Endodermal cell (in vitro differentiated cells): ENCODE measurements around the gene CCP110. TPM values are rescaled to one million over a fixed set of nuclear protein-coding genes. Genes with fewer than 3 reads are reported as not detected.

Experiments used
- DNase-seq: peaks from one replicate; pipeline ENCODE4 v3.0.0-alpha.2; 2017
- H3K27ac ChIP-seq: 2 replicates; pipeline ENCODE4 v1.5.1; 2013; ENCODE audit warnings: mild to moderate bottlenecking, low read depth, low read length, moderate library complexity
- H3K27me3 ChIP-seq: 2 replicates; pipeline ENCODE4 v1.6.1; 2013; ENCODE audit warnings: mild to moderate bottlenecking, low read length, moderate library complexity; ENCODE audit not compliant: insufficient read depth, control insufficient read depth, poor library complexity, severe bottlenecking
- H3K36me3 ChIP-seq: 2 replicates; pipeline ENCODE4 v1.7.0; 2013; ENCODE audit warnings: mild to moderate bottlenecking, low read length, moderate library complexity; ENCODE audit not compliant: control insufficient read depth, insufficient read depth
- H3K4me1 ChIP-seq: one replicate; pipeline ENCODE4 v1.7.0; 2013; ENCODE audit warnings: low read length; ENCODE audit not compliant: control insufficient read depth, insufficient read depth
- H3K4me3 ChIP-seq: 2 replicates; pipeline ENCODE4 v1.5.1; 2013; ENCODE audit warnings: mild to moderate bottlenecking, low read length, moderate library complexity
- H3K9ac ChIP-seq: 2 replicates; pipeline ENCODE4 v1.6.1; 2013; ENCODE audit warnings: mild to moderate bottlenecking, low read length, moderate library complexity; ENCODE audit not compliant: poor library complexity, severe bottlenecking; ENCODE audit errors: extremely low read depth
- H3K9me3 ChIP-seq: 2 replicates; pipeline ENCODE4 v1.6.1; 2013; ENCODE audit warnings: mild to moderate bottlenecking, low read length, moderate library complexity; ENCODE audit not compliant: control insufficient read depth
- H3K27ac Mint-ChIP-seq: 2 replicates; pipeline ENCODE4 v1.8.0; 2020; ENCODE audit warnings: mixed read lengths
- H3K27me3 Mint-ChIP-seq: 2 replicates; pipeline ENCODE4 v1.8.0; 2021; ENCODE audit warnings: mild to moderate bottlenecking, mixed read lengths; ENCODE audit not compliant: insufficient read depth
- H3K36me3 Mint-ChIP-seq: 2 replicates; pipeline ENCODE4 v1.8.0; 2020; ENCODE audit warnings: low read depth, mixed read lengths
- H3K4me1 Mint-ChIP-seq: 2 replicates; pipeline ENCODE4 v1.8.0; 2020; ENCODE audit warnings: mixed read lengths
- H3K4me3 Mint-ChIP-seq: 2 replicates; pipeline ENCODE4 v1.8.0; 2020; ENCODE audit warnings: mild to moderate bottlenecking, moderate library complexity, mixed read lengths
- H3K9me3 Mint-ChIP-seq: 2 replicates; pipeline ENCODE4 v1.8.0; 2020; ENCODE audit warnings: mild to moderate bottlenecking, mixed read lengths
- WGBS, 2 experiments: methylation state at CpG; one replicate each; pipeline versions ENCODE4 v1.1.5 to v1.1.7; 2013; ENCODE audit warnings: missing lambda C conversion rate in 2 of 2, mixed read lengths in 1 of 2; ENCODE audit not compliant: insufficient coverage in 1 of 2, insufficient read length in 1 of 2; 5-methylcytosine and 5-hydroxymethylcytosine counted together
- total RNA-seq, 2 donors: library from RNA; stranded (reverse); fragmentation: NEBNext Ultra II Directional in 1 of 2; extraction: Animal tissue kit (Norgen Biotek cat#: 25700) in 1 of 2; gene quantifications; 2 replicates in 1 of 2; 3 replicates in 1 of 2; pipeline ENCODE4 v1.2.1, GENCODE V29; 2021
- TF ChIP-seq, protein P1 (sequence below): fragments of 200-600 bp; sonication (generic); conservative IDR thresholded peaks from 2 replicates; pipeline ENCODE4 v1.5.0; 2021; ENCODE audit warnings: antibody characterized with exemption, mild to moderate bottlenecking

CCP110 gene
- total RNA-seq, 2 donors from 2014 or later, result 16.5 to 24.0 TPM

GRCh38 chr16:19481769-19482168, 42.0 kb upstream of the CCP110 start:
- Mint-ChIP-seq H3K4me1 (peaks cover 13% of the 10 kb centered on the region), H3K27me3 (no peaks in the 10 kb centered on the region), H3K4me3 (no peak overlapping the region), H3K36me3 (peaks cover 2% of the 10 kb centered on the region), H3K9me3 (peaks cover 18% of the 10 kb centered on the region), H3K27ac (no peak overlapping the region)
- Histone ChIP-seq H3K4me1 (no peaks in the 10 kb centered on the region), H3K9me3 (peaks cover 11% of the 10 kb centered on the region), H3K36me3 (no peaks in the 10 kb centered on the region), H3K9ac (no peak overlapping the region), H3K27me3 (no peaks in the 10 kb centered on the region), H3K4me3 (no peak overlapping the region), H3K27ac (no peak overlapping the region)
- TF ChIP-seq, protein P1, sequence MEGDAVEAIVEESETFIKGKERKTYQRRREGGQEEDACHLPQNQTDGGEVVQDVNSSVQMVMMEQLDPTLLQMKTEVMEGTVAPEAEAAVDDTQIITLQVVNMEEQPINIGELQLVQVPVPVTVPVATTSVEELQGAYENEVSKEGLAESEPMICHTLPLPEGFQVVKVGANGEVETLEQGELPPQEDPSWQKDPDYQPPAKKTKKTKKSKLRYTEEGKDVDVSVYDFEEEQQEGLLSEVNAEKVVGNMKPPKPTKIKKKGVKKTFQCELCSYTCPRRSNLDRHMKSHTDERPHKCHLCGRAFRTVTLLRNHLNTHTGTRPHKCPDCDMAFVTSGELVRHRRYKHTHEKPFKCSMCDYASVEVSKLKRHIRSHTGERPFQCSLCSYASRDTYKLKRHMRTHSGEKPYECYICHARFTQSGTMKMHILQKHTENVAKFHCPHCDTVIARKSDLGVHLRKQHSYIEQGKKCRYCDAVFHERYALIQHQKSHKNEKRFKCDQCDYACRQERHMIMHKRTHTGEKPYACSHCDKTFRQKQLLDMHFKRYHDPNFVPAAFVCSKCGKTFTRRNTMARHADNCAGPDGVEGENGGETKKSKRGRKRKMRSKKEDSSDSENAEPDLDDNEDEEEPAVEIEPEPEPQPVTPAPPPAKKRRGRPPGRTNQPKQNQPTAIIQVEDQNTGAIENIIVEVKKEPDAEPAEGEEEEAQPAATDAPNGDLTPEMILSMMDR, result no peak
- no peak for DNase-seq
- WGBS, 2 experiments, result 95 to 97% methylated on average over 4 to 5 of the region's 5 CpGs

DNA sequence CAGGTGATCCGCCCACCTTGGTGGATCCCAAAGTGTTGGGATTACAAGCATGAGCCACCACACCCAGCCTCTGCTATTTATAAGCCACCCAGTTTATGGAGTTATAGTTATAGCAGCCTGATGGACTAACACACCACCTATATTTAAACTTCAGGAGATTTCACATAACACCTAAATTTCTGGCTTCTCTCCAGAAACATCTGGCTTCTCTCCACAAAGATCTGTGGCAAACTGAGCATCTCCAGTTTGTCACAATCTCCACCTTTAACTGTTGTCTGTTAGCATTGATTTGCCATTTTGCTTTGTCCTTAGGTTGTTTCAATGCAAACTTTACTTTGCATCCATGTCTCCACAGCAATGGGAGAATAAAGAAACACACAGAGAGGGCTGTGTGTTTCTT, 41.5 kb upstream of the CCP110 start:
- Histone ChIP-seq H3K9me3 (peaks cover 11% of the 10 kb centered on the region), H3K36me3 (no peaks in the 10 kb centered on the region), H3K4me1 (no peaks in the 10 kb centered on the region), H3K4me3 (no peak overlapping the region), H3K9ac (no peak overlapping the region), H3K27ac (no peak overlapping the region), H3K27me3 (no peaks in the 10 kb centered on the region)
- 100% methylated on average over 1 of the region's 1 CpG; no CpG with 5 or more reads in 1 of the 2 experiments for WGBS, 2 experiments
- Mint-ChIP-seq H3K4me3 (no peak overlapping the region), H3K36me3 (peaks cover 3% of the 10 kb centered on the region), H3K4me1 (peaks cover 13% of the 10 kb centered on the region), H3K27ac (no peak overlapping the region), H3K9me3 (peaks cover 22% of the 10 kb centered on the region), H3K27me3 (no peaks in the 10 kb centered on the region)
- DNase-seq, result no peak
- TF ChIP-seq, protein P1, result no peak

DNA sequence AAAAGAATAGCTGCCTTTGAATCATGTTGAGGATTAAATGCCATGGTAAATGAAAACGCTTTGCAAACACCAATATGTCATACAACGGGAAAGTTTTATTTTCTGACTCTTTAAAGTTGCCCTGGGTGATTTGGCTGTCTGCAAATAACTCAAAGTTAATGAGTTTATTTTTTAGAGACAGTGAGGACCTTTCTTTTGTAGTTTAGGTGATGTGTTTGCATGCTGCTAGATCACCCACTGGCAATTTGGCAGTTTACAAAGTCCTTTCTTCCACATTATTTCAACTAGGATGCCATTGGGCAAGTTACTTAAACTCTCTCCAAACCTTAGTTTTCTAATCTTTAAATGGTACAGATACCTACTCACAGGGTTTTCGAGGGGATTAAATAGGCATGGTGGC, 39.6 kb upstream of the CCP110 start:
- H3K4me3 Mint-ChIP-seq, result no peak overlapping the region
- H3K27me3 Mint-ChIP-seq, result no peaks in the 10 kb centered on the region
- Histone ChIP-seq H3K4me3 (no peak overlapping the region), H3K27me3 (no peaks in the 10 kb centered on the region), H3K36me3 (no peaks in the 10 kb centered on the region), H3K9me3 (peaks cover 11% of the 10 kb centered on the region), H3K27ac (no peak overlapping the region), H3K9ac (no peak overlapping the region), H3K4me1 (no peaks in the 10 kb centered on the region)
- peaks cover 3% of the 10 kb centered on the region for H3K36me3 Mint-ChIP-seq
- no peak overlapping the region for H3K27ac Mint-ChIP-seq
- 92 to 95% methylated on average over 1 to 3 of the region's 3 CpGs for WGBS, 2 experiments
- peaks cover 22% of the 10 kb centered on the region for H3K9me3 Mint-ChIP-seq
- no peak for DNase-seq
- TF ChIP-seq, protein P1, result no peak
- peaks cover 22% of the 10 kb centered on the region for H3K4me1 Mint-ChIP-seq
